Tibial nerve (tissue), 4 donors: ENCODE results near the gene RPS14. TPM values are rescaled to one million over a fixed set of nuclear protein-coding genes. Genes with fewer than 3 reads are reported as not detected.

Experiments used
- DNase-seq, 2 donors: peaks; one replicate each; pipeline ENCODE4 v3.0.0-alpha.2; 2019; ENCODE audit warnings: low spot score in 2 of 2
- H3K27ac ChIP-seq, 4 donors: fragments of 200-600 bp; sonication (generic) in 3 of 4; one replicate each; pipeline ENCODE4 v1.5.1; 2017 to 2019; ENCODE audit warnings: mild to moderate bottlenecking in 1 of 4
- H3K27me3 ChIP-seq, 2 donors: fragments of 200-600 bp; sonication (generic) in 1 of 2; one replicate each; pipeline versions ENCODE4 v1.5.1 to v1.6.0; 2017 to 2019
- H3K36me3 ChIP-seq, 3 donors: fragments of 200-600 bp; sonication (generic); one replicate each; pipeline ENCODE4 v1.5.1; 2018 to 2019
- H3K4me1 ChIP-seq, 4 donors: fragments of 200-600 bp; sonication (generic) in 3 of 4; one replicate each; pipeline ENCODE4 v1.5.1; 2017 to 2019
- H3K4me3 ChIP-seq, 4 donors: fragments of 200-600 bp; sonication (generic) in 3 of 4; one replicate each; pipeline ENCODE4 v1.5.1; 2017 to 2019; ENCODE audit warnings: mild to moderate bottlenecking in 1 of 4, moderate library complexity in 1 of 4
- H3K9me3 ChIP-seq, 4 donors: fragments of 200-600 bp; sonication (generic) in 3 of 4; one replicate each; pipeline ENCODE4 v1.5.1; 2017 to 2019
- EP300 ChIP-seq, 2 donors: sonication (generic); formaldehyde crosslinking; IDR thresholded peaks; one replicate each; pipeline ENCODE4 v1.6.1; 2017; ENCODE audit warnings: antibody characterized with exemption in 2 of 2, mild to moderate bottlenecking in 1 of 2
- POLR2A ChIP-seq, 2 donors: fragments of 450-650 bp; IDR thresholded peaks; one replicate each; pipeline ENCODE4 v1.6.1; 2017; ENCODE audit warnings: antibody characterized with exemption in 2 of 2, mild to moderate bottlenecking in 2 of 2, moderate library complexity in 2 of 2
- WGBS, 2 donors: methylation state at CpG; one replicate each; pipeline ENCODE4 v1.1.5; 2018; 5-methylcytosine and 5-hydroxymethylcytosine counted together
- total RNA-seq, 4 donors: library from RNA; depleted of rRNA; stranded (reverse); fragments of >200 nt; gene quantifications; one replicate each; pipeline ENCODE4 v1.1.0, GENCODE V29; 2016
- TF ChIP-seq, protein P1 (sequence below), 5 experiments: fragments of 200-600 bp in 3 of 5; fragments of 450-650 bp in 2 of 5; sonication (generic) in 3 of 5; IDR thresholded peaks; one replicate each; pipeline ENCODE4 v1.5.1; 2016 to 2019; ENCODE audit warnings: antibody characterized with exemption in 5 of 5, mild to moderate bottlenecking in 3 of 5, moderate library complexity in 2 of 5

Gene RPS14
- total RNA-seq, 4 donors from 2014 or later: 2,328 to 3,623 (median 2,710) TPM

DNA sequence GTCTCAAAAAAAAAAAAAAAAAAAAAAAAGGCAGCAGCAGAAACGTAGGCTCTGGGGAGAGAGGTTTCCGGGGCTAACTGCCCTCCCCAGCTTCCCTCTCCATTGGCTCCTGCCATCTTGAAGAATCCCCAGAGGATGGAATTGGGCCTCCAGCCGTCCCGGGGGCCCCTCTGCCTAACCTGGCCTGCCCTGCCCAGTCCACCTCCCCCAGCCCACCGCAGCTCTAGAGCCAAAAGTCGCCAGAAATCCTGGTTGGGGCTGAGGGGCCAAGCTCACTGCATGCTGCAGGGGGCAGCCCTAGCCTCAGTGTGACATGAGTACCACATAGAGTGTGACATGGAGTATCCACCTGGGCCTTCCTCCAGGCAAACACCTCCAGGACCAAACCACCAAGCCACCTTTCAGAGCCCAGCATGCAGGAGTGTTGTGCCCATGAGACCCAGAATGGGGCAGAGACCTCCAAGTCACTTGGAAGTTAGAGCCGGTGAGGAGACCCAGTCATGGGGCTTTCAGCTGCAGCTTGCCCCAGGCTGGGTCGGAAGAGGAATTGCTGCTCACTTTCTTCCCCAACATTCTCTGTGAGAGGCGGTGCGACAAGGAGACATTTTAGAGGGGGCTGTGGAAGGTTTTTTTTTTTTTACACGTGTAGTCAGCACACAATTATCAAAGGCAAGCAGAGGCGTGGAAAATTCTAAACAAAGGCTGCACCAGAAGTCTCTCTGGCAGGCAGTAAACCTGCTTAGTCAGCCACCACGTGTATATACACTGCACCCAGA is 54.4 kb downstream of the RPS14 start:
- Histone ChIP-seq H3K36me3 (peaks cover 0 to 100% (median 7%) of the 10 kb centered on the region in 3 donors), H3K27me3 (no peaks in the 10 kb centered on the region), H3K4me1 (peaks cover 0 to 8% (median 0%) of the 10 kb centered on the region in 4 donors), H3K4me3 (no peak overlapping the region), H3K27ac (no peak overlapping the region), H3K9me3 (no peaks in the 10 kb centered on the region)
- no peak for DNase-seq
- WGBS, 2 donors: 70 to 71% methylated on average over 13 of the region's 13 CpGs
- TF ChIP-seq POLR2A (IDR thresholded peaks at IDR 0.05) (no peak), EP300 (IDR thresholded peaks at IDR 0.05) (no peak)
- TF ChIP-seq, protein P1, sequence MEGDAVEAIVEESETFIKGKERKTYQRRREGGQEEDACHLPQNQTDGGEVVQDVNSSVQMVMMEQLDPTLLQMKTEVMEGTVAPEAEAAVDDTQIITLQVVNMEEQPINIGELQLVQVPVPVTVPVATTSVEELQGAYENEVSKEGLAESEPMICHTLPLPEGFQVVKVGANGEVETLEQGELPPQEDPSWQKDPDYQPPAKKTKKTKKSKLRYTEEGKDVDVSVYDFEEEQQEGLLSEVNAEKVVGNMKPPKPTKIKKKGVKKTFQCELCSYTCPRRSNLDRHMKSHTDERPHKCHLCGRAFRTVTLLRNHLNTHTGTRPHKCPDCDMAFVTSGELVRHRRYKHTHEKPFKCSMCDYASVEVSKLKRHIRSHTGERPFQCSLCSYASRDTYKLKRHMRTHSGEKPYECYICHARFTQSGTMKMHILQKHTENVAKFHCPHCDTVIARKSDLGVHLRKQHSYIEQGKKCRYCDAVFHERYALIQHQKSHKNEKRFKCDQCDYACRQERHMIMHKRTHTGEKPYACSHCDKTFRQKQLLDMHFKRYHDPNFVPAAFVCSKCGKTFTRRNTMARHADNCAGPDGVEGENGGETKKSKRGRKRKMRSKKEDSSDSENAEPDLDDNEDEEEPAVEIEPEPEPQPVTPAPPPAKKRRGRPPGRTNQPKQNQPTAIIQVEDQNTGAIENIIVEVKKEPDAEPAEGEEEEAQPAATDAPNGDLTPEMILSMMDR (IDR thresholded peaks at IDR 0.05): no peak

DNA sequence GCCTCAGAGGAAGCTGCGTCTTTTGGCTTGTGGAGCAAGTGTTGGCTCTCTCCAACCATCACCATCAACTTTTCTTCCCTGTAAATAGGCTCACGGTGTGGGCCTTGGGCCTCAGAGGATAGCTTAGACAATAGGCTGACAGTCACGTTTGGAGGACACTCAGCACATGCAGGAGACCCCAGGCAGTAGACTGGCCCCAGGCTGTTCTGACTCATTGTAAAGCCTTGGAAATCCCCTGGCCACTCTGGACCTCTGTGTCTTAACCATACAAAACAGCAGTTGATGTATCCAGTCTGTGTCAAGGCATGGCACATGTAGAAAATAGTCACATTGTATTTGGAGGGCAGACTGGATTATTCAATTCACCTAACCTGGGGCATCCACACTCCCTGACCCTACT is 55.4 kb downstream of the RPS14 start:
- peaks cover 0 to 7% (median 0%) of the 10 kb centered on the region in 4 donors for H3K4me1 ChIP-seq
- DNase-seq: no peak
- TF ChIP-seq POLR2A (IDR thresholded peaks at IDR 0.05): no peak
- TF ChIP-seq, protein P1 (IDR thresholded peaks at IDR 0.05): no peak
- no peak for TF ChIP-seq EP300 (IDR thresholded peaks at IDR 0.05)
- H3K4me3 ChIP-seq: no peak overlapping the region
- H3K9me3 ChIP-seq: no peaks in the 10 kb centered on the region
- 61 to 67% methylated on average over 3 of the region's 3 CpGs for WGBS, 2 donors
- no peak overlapping the region for H3K27ac ChIP-seq
- no peaks in the 10 kb centered on the region for H3K27me3 ChIP-seq
- peaks cover 0 to 100% (median 9%) of the 10 kb centered on the region in 3 donors for H3K36me3 ChIP-seq

DNA sequence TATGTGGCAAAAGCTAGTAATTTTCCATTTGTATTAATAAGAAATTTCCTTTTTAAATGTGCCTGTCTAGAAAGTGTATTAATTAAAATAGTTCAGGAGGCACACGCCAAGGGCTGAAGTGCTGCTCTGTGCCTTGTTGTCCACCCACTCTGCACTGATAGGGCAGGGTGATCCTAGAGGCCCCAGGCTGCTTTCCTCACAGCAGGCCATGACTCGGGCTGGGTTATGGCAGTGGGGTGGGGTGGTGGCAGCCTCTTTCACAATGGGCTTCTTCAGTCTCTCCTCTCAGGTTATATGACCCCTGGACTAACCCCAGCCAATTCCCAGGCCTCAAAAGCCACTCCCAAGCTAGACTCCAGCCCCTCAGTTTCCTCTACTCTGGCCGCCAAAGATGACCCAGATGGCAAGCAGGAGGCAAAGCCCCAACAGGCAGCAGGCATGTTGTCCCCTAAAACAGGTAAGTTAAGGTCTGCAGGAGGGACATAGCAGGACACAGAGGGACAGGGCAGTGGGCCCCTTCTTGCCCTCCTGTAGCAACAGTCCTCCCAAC is 56.4 kb downstream of the RPS14 start:
- Histone ChIP-seq H3K4me3 (no peak overlapping the region), H3K27ac (no peak overlapping the region), H3K4me1 (peaks cover 0 to 4% (median 0%) of the 10 kb centered on the region in 4 donors), H3K27me3 (no peaks in the 10 kb centered on the region), H3K36me3 (peaks cover 0 to 100% (median 12%) of the 10 kb centered on the region in 3 donors), H3K9me3 (no peaks in the 10 kb centered on the region)
- TF ChIP-seq EP300 (IDR thresholded peaks at IDR 0.05) (no peak), POLR2A (IDR thresholded peaks at IDR 0.05) (no peak)
- TF ChIP-seq, protein P1 (IDR thresholded peaks at IDR 0.05): no peak
- DNase-seq: no peak
- WGBS, 2 donors: 64 to 72% methylated on average over 3 of the region's 3 CpGs

DNA sequence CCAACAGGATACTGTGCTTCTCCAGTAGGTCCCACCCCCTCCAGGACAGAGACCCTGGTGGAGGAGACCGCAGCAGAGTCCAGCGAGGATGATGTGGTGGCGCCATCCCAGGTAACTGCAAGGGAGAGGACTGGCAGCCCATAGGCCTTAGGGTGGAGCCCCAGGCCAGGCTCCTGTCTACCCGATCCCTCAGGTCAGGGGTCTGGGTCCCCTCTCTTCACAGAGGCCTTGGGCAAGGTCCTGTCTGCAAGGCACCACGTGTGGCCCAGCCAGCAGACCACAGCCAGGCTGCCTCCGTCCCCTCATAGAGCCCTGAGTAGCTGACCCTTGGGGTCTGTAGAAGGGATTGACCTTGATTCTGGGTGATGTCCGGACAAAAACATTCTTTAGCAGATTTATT is 56.9 kb downstream of the RPS14 start:
- Histone ChIP-seq H3K27me3 (no peaks in the 10 kb centered on the region), H3K9me3 (no peaks in the 10 kb centered on the region), H3K36me3 (peaks cover 0 to 100% (median 13%) of the 10 kb centered on the region in 3 donors), H3K27ac (no peak overlapping the region), H3K4me3 (no peak overlapping the region), H3K4me1 (peaks cover 0 to under 1% (median 0%) of the 10 kb centered on the region in 4 donors)
- TF ChIP-seq, protein P1 (IDR thresholded peaks at IDR 0.05): no peak
- TF ChIP-seq EP300 (IDR thresholded peaks at IDR 0.05): no peak
- no peak for TF ChIP-seq POLR2A (IDR thresholded peaks at IDR 0.05)
- no peak for DNase-seq
- WGBS, 2 donors: 76 to 86% methylated on average over 3 to 7 of the region's 7 CpGs

Other genes with a start within 250 kb of the RPS14 start
- gene CAMK2A, start 160.0 kb downstream of the RPS14 start, total RNA-seq: 1 to 10 TPM in 3 of 4 donors, under 1 TPM in 1; 0.20 to 2.4 (median 1.3) TPM
- gene ARSI, start 146.8 kb downstream of the RPS14 start, total RNA-seq: 10 to 100 TPM in 1 of 4 donors, 1 to 10 TPM in 3; 7.3 to 17.0 (median 8.1) TPM
- gene TCOF1, start 92.0 kb downstream of the RPS14 start, total RNA-seq: 10 to 100 TPM; 32.1 to 64.8 (median 38.7) TPM
- 1,000 to 10,000 TPM in 1 of 4 donors, 100 to 1,000 TPM in 3; 309 to 1,049 (median 557) TPM for gene CD74, start 36.8 kb downstream of the RPS14 start, total RNA-seq
- gene NDST1, start 58.4 kb upstream of the RPS14 start, total RNA-seq: 100 to 1,000 TPM in 2 of 4 donors, 10 to 100 TPM in 2; 53.2 to 137 (median 104) TPM
- gene SYNPO, start 190.9 kb upstream of the RPS14 start, total RNA-seq: 10 to 100 TPM; 58.4 to 71.5 (median 63.5) TPM
- 1 to 10 TPM in 3 of 4 donors, under 1 TPM in 1; 0.30 to 9.0 (median 4.6) TPM for gene MYOZ3, start 211.5 kb upstream of the RPS14 start, total RNA-seq